HepG2 (cell line): Measurements from ENCODE around the gene TMEM167B. TPM values are rescaled to one million over a fixed set of nuclear protein-coding genes. Genes with fewer than 3 reads are reported as not detected.

Source experiments
- CBX2 ChIP-seq, 2 experiments: fragments of 200-600 bp in 1 of 2; sonication (generic); formaldehyde crosslinking in 1 of 2; IDR thresholded peaks; 2 replicates each; pipeline versions ENCODE4 v1.7.0 to v1.8.1; 2018 to 2022; ENCODE audit warnings: low read depth in 2 of 2, low read length in 1 of 2, mild to moderate bottlenecking in 1 of 2, missing genetic modification reagents in 1 of 2
- CC2D1A ChIP-seq: sonication (generic); formaldehyde crosslinking; IDR thresholded peaks from 2 replicates; pipeline ENCODE4 v1.8.1; 2023; ENCODE audit warnings: mild to moderate bottlenecking, missing genetic modification reagents
- KDM2A ChIP-seq: sonication (generic); formaldehyde crosslinking; IDR thresholded peaks from 2 replicates; pipeline ENCODE4 v1.4.0; 2020; ENCODE audit warnings: low read depth, missing genetic modification reagents, borderline replicate concordance
- MATR3 ChIP-seq: sonication (generic); formaldehyde crosslinking; IDR thresholded peaks from 2 replicates; pipeline ENCODE4 v1.4.0; 2020; ENCODE audit warnings: missing genetic modification reagents
- MLLT10 ChIP-seq: sonication (generic); formaldehyde crosslinking; IDR thresholded peaks from 2 replicates; pipeline ENCODE4 v1.4.0; 2020; ENCODE audit warnings: missing genetic modification reagents
- RBM39 ChIP-seq: fragments of 200-400 bp; formaldehyde crosslinking; IDR thresholded peaks from one replicate; pipeline ENCODE4 v1.6.1; 2018; ENCODE audit warnings: antibody characterized with exemption, mild to moderate bottlenecking, low read depth, low read length; ENCODE audit not compliant: poor library complexity, severe bottlenecking
- TERF1 ChIP-seq: sonication (generic); formaldehyde crosslinking; IDR thresholded peaks from 2 replicates; pipeline ENCODE4 v1.8.0; 2022; ENCODE audit warnings: mild to moderate bottlenecking, missing genetic modification reagents, moderate library complexity
- ZBTB46 ChIP-seq: sonication (generic); formaldehyde crosslinking; IDR thresholded peaks from 2 replicates; pipeline ENCODE4 v1.4.0; 2020; ENCODE audit warnings: mild to moderate bottlenecking, missing genetic modification reagents, borderline replicate concordance
- ZFP36 ChIP-seq: fragments of 150-350 bp; IDR thresholded peaks from 2 replicates; pipeline ENCODE4 v1.6.1; 2018; ENCODE audit warnings: borderline replicate concordance, low read length, low read depth; ENCODE audit not compliant: partially characterized antibody
- ZNF317 ChIP-seq: sonication (generic); formaldehyde crosslinking; IDR thresholded peaks from 2 replicates; pipeline ENCODE4 v1.5.0; 2020; ENCODE audit warnings: mild to moderate bottlenecking, missing genetic modification reagents
- ZNF333 ChIP-seq: sonication (generic); formaldehyde crosslinking; IDR thresholded peaks from 2 replicates; pipeline ENCODE4 v1.4.0; 2020; ENCODE audit warnings: mild to moderate bottlenecking, missing genetic modification reagents, borderline replicate concordance
- ZNF432 ChIP-seq: sonication (generic); formaldehyde crosslinking; IDR thresholded peaks from 2 replicates; pipeline ENCODE4 v1.5.0; 2020; ENCODE audit warnings: missing genetic modification reagents, mild to moderate bottlenecking, borderline replicate concordance
- ZNF552 ChIP-seq: sonication (generic); formaldehyde crosslinking; IDR thresholded peaks from 2 replicates; pipeline ENCODE4 v1.9.0; 2022; ENCODE audit warnings: missing genetic modification reagents, mild to moderate bottlenecking, borderline replicate concordance
- ZNF556 ChIP-seq: sonication (generic); formaldehyde crosslinking; IDR thresholded peaks from 2 replicates; pipeline ENCODE4 v1.4.0; 2020; ENCODE audit warnings: mild to moderate bottlenecking, missing genetic modification reagents, borderline replicate concordance
- ZNF567 ChIP-seq: sonication (generic); formaldehyde crosslinking; IDR thresholded peaks from 2 replicates; pipeline ENCODE4 v1.8.1; 2023; ENCODE audit warnings: mild to moderate bottlenecking, missing genetic modification reagents, borderline replicate concordance
- ZNF772 ChIP-seq: sonication (generic); formaldehyde crosslinking; IDR thresholded peaks from 2 replicates; pipeline ENCODE4 v1.5.0; 2020; ENCODE audit warnings: mild to moderate bottlenecking, missing genetic modification reagents
- ZSCAN5A ChIP-seq: sonication (generic); formaldehyde crosslinking; IDR thresholded peaks from 2 replicates; pipeline ENCODE4 v1.8.0; 2022; ENCODE audit warnings: mild to moderate bottlenecking, missing genetic modification reagents, borderline replicate concordance
- polyA plus RNA-seq, 8 experiments: library from polyadenylated mRNA; depleted of rRNA in 3 of 8; stranded (reverse) in 7 of 8; unstranded in 1 of 8; fragments of >200 nt; fragmentation: Illumina TruSeq in 4 of 8; extraction: Trizol in 4 of 8; gene quantifications; 2 replicates each; pipeline versions ENCODE4 v1.2.1 to v1.2.3, GENCODE V29; 2011 to 2016; ENCODE audit warnings: low read depth in 4 of 8, missing spikeins in 1 of 8, mixed read lengths in 1 of 8; ENCODE audit not compliant: insufficient read depth in 1 of 8
- total RNA-seq, 5 experiments: library from RNA; depleted of rRNA; stranded (reverse); fragments of >200 nt; fragmentation: Illumina TruSeq; extraction: Trizol; gene quantifications; 2 replicates each; pipeline ENCODE4 v1.2.3, GENCODE V29; 2016; ENCODE audit warnings: low read depth in 1 of 5
- TF ChIP-seq, protein P1 (sequence below): sonication (generic); formaldehyde crosslinking; IDR thresholded peaks from 2 replicates; pipeline ENCODE4 v1.8.0; 2022; ENCODE audit warnings: mild to moderate bottlenecking, missing genetic modification reagents; ENCODE audit not compliant: insufficient replicate concordance
- TF ChIP-seq, protein P2 (sequence below): sonication (generic); formaldehyde crosslinking; conservative IDR thresholded peaks from 2 replicates; pipeline ENCODE4 v1.8.0; 2022; ENCODE audit warnings: mild to moderate bottlenecking, moderate library complexity, missing genetic modification reagents

TMEM167B gene
- total and polyA plus RNA-seq, 2 of the 13 experiments (the other 11 are each of a cell fraction or from before 2014, with no cell fraction given), result 9.5 to 22.4 TPM

DNA sequence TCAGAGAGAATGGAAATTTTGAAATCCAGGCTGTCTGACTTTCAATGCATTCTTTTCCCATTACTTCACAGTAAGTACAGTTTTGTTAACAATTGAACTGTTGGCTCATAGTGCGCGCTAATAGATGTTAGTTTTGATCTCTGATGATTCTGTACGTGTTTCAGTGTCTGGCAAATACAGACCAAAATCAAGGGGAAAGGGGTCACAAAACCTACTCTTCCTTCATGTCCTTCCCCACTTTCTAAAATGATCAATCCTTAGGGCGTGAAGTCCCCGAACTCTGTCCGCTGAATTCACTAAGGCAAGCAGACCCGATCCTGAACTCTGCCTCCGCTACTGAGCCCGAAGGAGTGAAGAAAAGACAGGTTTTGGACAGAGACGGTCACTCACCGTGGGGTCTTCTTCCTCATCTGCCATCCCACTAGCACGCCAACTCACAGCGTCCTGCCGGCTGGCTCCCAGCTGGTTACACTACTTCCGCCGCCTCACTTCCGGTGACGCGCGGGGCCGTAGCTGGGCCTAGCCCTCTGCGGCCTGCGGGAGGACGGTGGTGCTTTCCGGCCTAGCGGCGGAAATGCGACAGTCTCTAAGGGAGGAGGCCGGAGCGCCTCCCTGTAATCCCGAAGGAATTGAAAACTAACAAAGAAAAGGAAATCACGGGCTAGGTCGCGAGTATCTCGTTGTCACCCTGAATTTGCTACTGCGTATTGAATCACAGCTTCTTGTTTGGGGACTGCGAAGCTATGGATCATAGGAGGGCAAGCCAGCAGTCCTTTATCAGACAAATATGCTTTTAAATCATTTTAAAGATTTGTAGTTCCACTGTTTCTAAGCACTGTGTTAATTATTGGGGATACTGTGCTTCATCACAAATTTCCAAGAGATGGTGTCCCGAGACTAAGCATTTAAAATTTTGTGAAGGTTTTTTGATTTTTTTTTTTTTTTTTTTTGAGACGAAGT lies 14.8 kb upstream of the TMEM167B start, which contains the start of gene TAF13 (continued):
- TF ChIP-seq TERF1 (no peak), ZNF567 (CRISPR knock-in tag) (no peak), ZFP36 (no peak), ZNF772 (peak; percentile 83; the same call in 1 of the 2 replicates), RBM39 (no peak), MATR3 (CRISPR knock-in tag) (no peak), MLLT10 (CRISPR knock-in tag) (no peak), CBX2 (IDR thresholded peaks at IDR 0.05; ENCODE audit: low read depth, low read length) (no peak), CBX2 (CRISPR knock-in tag; IDR thresholded peaks at IDR 0.05; ENCODE audit: low read depth) (no peak), ZSCAN5A (CRISPR knock-in tag) (no peak; the same call in 1 of the 2 replicates), ZNF556 (peak; percentile 72; the same call in 1 of the 2 replicates), ZNF333 (CRISPR knock-in tag) (no peak), KDM2A (CRISPR knock-in tag) (peak; percentile 97), ZNF552 (0 out of 2 replicates have a peak, but pooled peaks have one; percentile 32), ZNF432 (CRISPR knock-in tag) (no peak), CC2D1A (no peak), ZNF317 (CRISPR knock-in tag) (no peak), ZBTB46 (CRISPR knock-in tag) (no peak)
- TF ChIP-seq, protein P1, sequence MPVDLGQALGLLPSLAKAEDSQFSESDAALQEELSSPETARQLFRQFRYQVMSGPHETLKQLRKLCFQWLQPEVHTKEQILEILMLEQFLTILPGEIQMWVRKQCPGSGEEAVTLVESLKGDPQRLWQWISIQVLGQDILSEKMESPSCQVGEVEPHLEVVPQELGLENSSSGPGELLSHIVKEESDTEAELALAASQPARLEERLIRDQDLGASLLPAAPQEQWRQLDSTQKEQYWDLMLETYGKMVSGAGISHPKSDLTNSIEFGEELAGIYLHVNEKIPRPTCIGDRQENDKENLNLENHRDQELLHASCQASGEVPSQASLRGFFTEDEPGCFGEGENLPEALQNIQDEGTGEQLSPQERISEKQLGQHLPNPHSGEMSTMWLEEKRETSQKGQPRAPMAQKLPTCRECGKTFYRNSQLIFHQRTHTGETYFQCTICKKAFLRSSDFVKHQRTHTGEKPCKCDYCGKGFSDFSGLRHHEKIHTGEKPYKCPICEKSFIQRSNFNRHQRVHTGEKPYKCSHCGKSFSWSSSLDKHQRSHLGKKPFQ (CRISPR knock-in tag), result no peak
- TF ChIP-seq, protein P2, sequence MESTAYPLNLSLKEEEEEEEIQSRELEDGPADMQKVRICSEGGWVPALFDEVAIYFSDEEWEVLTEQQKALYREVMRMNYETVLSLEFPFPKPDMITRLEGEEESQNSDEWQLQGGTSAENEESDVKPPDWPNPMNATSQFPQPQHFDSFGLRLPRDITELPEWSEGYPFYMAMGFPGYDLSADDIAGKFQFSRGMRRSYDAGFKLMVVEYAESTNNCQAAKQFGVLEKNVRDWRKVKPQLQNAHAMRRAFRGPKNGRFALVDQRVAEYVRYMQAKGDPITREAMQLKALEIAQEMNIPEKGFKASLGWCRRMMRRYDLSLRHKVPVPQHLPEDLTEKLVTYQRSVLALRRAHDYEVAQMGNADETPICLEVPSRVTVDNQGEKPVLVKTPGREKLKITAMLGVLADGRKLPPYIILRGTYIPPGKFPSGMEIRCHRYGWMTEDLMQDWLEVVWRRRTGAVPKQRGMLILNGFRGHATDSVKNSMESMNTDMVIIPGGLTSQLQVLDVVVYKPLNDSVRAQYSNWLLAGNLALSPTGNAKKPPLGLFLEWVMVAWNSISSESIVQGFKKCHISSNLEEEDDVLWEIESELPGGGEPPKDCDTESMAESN (CRISPR knock-in tag), result 0 out of 2 replicates have a peak, but pooled peaks have one; percentile 18
